Muscle layer of duodenum (tissue), 2 donors: Measurements from ENCODE around the gene LAMA2.

ENCODE experiments used
- H3K27ac ChIP-seq: one replicate; pipeline ENCODE4 v1.7.0; 2013; ENCODE audit warnings: mild to moderate bottlenecking, low read length
- H3K27me3 ChIP-seq: one replicate; pipeline ENCODE4 v1.7.0; 2013; ENCODE audit warnings: low read depth, mild to moderate bottlenecking, control low read depth, low read length
- H3K36me3 ChIP-seq, 2 donors: one replicate each; pipeline ENCODE4 v1.7.0; 2013; ENCODE audit warnings: low read length in 2 of 2, control low read depth in 1 of 2, mild to moderate bottlenecking in 1 of 2; ENCODE audit not compliant: insufficient read depth in 2 of 2, control insufficient read depth in 1 of 2
- H3K4me1 ChIP-seq, 2 donors: one replicate each; pipeline ENCODE4 v1.7.0; 2013; ENCODE audit warnings: low read length in 2 of 2, mild to moderate bottlenecking in 2 of 2, control low read depth in 1 of 2, moderate library complexity in 1 of 2; ENCODE audit not compliant: insufficient read depth in 2 of 2, control insufficient read depth in 1 of 2
- H3K4me3 ChIP-seq, 2 donors: one replicate each; pipeline ENCODE4 v1.7.0; 2013; ENCODE audit warnings: low read length in 2 of 2, low read depth in 1 of 2, mild to moderate bottlenecking in 1 of 2
- H3K9me3 ChIP-seq, 2 donors: one replicate each; pipeline ENCODE4 v1.7.0; 2013; ENCODE audit warnings: low read length in 2 of 2, control low read depth in 1 of 2, mild to moderate bottlenecking in 1 of 2; ENCODE audit not compliant: control insufficient read depth in 1 of 2
- donor health status: healthy.

LAMA2 gene

DNA sequence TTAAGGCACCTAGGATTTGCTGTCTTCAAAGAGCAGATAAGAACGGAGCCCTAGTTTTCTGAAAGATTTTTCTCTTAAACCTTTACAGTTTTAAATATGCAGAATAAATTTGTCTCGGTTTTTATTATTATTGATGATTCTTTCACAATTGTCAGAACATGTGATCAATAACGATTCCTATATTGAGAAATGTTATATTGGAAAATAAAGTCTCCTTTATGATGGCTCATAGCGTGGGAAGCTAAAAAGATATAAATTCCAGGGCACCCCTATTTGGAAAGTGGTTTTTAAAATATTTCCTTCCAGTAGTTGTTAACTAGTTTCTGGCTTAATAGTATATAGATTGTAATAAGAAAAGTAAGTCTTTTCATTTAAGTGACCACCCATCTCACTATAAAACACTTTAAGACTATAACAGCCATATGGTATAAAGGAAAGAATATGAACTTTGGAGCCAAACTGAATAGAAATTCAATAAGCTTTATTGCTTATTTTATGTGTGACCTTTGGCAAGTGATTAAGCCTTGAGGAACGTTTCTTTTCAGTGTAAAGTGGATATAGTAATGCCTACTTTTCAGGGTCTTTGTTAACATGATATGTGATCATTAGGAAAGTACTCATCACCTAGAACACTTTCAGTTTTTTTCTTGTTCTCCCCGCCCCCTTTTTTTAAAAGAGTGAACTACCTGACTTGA is 369.6 kb downstream of the LAMA2 start:
- Histone ChIP-seq H3K9me3 (no peaks in the 10 kb centered on the region), H3K4me1 (no peaks in the 10 kb centered on the region), H3K27me3 (no peaks in the 10 kb centered on the region), H3K36me3 (no peaks in the 10 kb centered on the region), H3K27ac (no peak overlapping the region), H3K4me3 (no peak overlapping the region)

DNA sequence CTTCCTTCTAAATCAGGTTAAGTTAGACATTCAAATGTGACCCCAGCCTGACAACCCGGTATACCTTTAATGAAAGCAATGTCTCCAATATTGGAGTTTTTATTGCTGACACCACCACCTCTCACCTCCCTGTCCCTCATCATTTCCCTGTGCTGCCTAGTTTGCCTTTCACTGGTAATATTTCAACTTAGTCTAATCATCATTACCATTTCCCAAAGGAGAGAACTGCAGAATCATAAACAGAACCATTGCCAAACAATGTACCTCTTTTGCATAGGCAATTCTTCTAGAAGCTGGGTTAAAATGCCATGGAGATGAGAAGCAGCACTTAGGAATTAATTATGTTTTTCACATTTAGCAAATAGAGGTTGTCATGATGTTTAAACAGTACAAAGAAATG is 370.3 kb downstream of the LAMA2 start:
- H3K36me3 ChIP-seq = no peaks in the 10 kb centered on the region
- no peak overlapping the region for H3K27ac ChIP-seq
- H3K4me1 ChIP-seq = no peaks in the 10 kb centered on the region
- no peaks in the 10 kb centered on the region for H3K27me3 ChIP-seq
- H3K9me3 ChIP-seq = no peaks in the 10 kb centered on the region
- H3K4me3 ChIP-seq = no peak overlapping the region

DNA sequence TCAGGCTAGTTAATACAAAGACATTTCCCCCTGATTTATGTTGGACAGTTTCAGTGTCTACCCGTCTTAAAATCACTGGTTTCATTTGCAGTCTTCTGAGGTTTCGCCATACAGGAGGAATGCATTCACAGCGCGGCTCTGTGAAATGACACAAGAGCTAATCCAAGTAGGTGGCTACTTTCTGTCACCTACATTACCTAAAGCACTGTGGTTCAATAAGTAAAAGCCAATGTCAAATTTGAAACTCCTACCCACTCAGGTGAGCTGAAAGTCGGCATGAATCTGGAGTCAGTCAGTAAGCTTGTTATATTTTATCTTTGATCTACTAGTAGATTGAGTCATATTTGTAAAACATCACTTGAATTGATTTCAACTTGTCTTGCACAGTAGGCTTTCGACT is 370.8 kb downstream of the LAMA2 start:
- no peak overlapping the region for H3K4me3 ChIP-seq

GRCh38 chr6:129257196-129257595 is 374.3 kb downstream of the LAMA2 start:
- Histone ChIP-seq H3K27me3 (no peaks in the 10 kb centered on the region), H3K4me1 (no peaks in the 10 kb centered on the region), H3K9me3 (no peaks in the 10 kb centered on the region), H3K27ac (no peak overlapping the region), H3K4me3 (no peak overlapping the region), H3K36me3 (no peaks in the 10 kb centered on the region)

More for the DNA sequence above, 370.8 kb downstream of the LAMA2 start:
- H3K36me3 ChIP-seq = no peaks in the 10 kb centered on the region
- H3K27me3 ChIP-seq = no peaks in the 10 kb centered on the region
- H3K27ac ChIP-seq = no peak overlapping the region
- H3K9me3 ChIP-seq = no peaks in the 10 kb centered on the region
- no peaks in the 10 kb centered on the region for H3K4me1 ChIP-seq

GRCh38 chr6:129262661-129263060 is 379.7 kb downstream of the LAMA2 start:
- no peaks in the 10 kb centered on the region for H3K36me3 ChIP-seq
- H3K4me1 ChIP-seq = no peaks in the 10 kb centered on the region
- no peak overlapping the region for H3K27ac ChIP-seq
- no peaks in the 10 kb centered on the region for H3K9me3 ChIP-seq
- H3K4me3 ChIP-seq = no peak overlapping the region
- no peaks in the 10 kb centered on the region for H3K27me3 ChIP-seq

DNA sequence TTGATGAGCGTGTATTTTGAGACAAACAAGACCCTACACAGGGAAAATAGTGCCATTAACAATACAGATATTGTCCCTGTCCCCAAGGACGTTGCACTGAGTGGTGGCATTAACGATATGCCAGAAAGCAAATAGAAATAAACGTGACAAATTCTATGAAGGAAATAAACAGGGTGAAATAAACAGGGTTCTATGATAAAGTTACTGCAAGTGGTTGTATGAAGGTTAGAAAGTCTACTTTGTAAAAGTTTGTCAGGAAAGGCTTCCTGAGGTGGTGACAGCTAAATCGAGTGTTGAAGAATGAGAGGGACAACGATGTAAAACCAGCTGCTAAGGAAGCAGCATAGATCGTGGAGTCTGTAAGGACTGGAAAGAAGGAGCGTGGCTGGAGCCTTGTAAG is 380.2 kb downstream of the LAMA2 start:
- H3K4me1 ChIP-seq = no peaks in the 10 kb centered on the region
- H3K36me3 ChIP-seq = no peaks in the 10 kb centered on the region
- no peak overlapping the region for H3K27ac ChIP-seq
- H3K9me3 ChIP-seq = no peaks in the 10 kb centered on the region
- H3K4me3 ChIP-seq = no peak overlapping the region
- no peaks in the 10 kb centered on the region for H3K27me3 ChIP-seq

- Histone ChIP-seq H3K4me3 (no peak overlapping the region), H3K4me1 (no peaks in the 10 kb centered on the region), H3K27me3 (no peaks in the 10 kb centered on the region), H3K9me3 (no peaks in the 10 kb centered on the region), H3K27ac (no peak overlapping the region), H3K36me3 (no peaks in the 10 kb centered on the region)
These were observed 381.6 kb downstream of the LAMA2 start for GRCh38 chr6:129264480-129265045.

GRCh38 chr6:129267028-129267427 is 384.1 kb downstream of the LAMA2 start:
- Histone ChIP-seq H3K27ac (no peak overlapping the region), H3K4me3 (no peak overlapping the region), H3K27me3 (no peaks in the 10 kb centered on the region), H3K4me1 (no peaks in the 10 kb centered on the region), H3K36me3 (no peaks in the 10 kb centered on the region), H3K9me3 (no peaks in the 10 kb centered on the region)

DNA sequence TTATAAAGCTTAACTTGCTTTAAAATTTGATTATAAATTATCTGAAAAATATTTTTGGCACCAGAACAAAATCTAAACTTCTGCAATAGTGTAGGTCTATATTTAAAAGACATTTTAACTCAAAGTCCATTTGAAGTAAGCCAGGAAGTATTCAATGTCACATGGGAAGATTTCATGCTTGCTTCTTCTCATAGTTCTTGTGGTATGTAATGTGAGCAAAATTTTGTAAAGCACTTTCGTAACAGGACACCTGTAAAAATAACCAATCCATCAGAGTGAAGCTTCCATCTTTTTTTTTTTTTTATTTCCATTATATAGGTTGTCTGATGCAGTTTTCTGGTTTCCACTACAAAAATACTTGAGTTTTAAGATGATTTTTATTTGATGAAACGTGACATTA is 386.1 kb downstream of the LAMA2 start:
- no peaks in the 10 kb centered on the region for H3K27me3 ChIP-seq
- no peaks in the 10 kb centered on the region for H3K4me1 ChIP-seq
- H3K4me3 ChIP-seq = no peak overlapping the region
- no peak overlapping the region for H3K27ac ChIP-seq
- H3K36me3 ChIP-seq = no peaks in the 10 kb centered on the region
- no peaks in the 10 kb centered on the region for H3K9me3 ChIP-seq

GRCh38 chr6:129269891-129270290 is 387.0 kb downstream of the LAMA2 start:
- Histone ChIP-seq H3K36me3 (no peaks in the 10 kb centered on the region), H3K27ac (no peak overlapping the region), H3K9me3 (no peaks in the 10 kb centered on the region), H3K4me1 (no peaks in the 10 kb centered on the region), H3K4me3 (no peak overlapping the region), H3K27me3 (no peaks in the 10 kb centered on the region)

DNA sequence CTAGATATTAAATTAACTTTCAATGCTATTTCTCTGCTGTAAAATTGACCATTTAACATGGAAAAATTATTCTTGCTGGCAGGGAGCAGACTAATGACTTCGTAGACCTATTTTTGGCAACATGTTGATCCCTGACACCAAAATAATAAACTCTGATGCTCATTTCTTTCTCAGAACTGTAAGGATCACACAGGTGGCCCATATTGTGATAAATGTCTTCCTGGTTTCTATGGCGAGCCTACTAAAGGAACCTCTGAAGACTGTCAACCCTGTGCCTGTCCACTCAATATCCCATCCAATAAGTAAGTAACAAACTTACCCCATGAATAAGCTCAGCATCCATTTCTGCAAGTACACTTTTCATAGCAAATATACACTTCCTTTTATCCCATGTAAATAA is 387.5 kb downstream of the LAMA2 start:
- Histone ChIP-seq H3K27me3 (no peaks in the 10 kb centered on the region), H3K27ac (no peak overlapping the region), H3K36me3 (no peaks in the 10 kb centered on the region), H3K9me3 (no peaks in the 10 kb centered on the region), H3K4me3 (no peak overlapping the region), H3K4me1 (no peaks in the 10 kb centered on the region)

DNA sequence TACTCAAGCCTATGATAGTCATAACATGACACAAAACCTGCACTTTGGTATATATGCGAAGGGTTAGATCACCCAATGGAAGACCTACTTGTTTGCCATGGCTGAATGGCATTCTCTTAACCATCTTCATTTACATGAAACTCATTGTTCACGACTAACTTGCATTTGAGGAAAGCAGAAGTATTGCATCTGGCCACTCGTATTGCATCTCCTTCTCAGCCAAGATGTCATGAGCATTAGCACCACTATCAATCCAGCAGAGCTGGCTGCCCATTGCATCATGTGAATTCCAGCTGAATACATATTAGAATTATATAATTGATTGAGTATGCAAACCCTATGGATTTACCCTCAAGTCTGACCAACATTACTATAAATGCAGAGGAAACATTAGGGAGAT is 390.2 kb downstream of the LAMA2 start:
- H3K36me3 ChIP-seq = no peaks in the 10 kb centered on the region
- H3K4me1 ChIP-seq = no peaks in the 10 kb centered on the region
- no peak overlapping the region for H3K4me3 ChIP-seq
- no peaks in the 10 kb centered on the region for H3K9me3 ChIP-seq
- no peaks in the 10 kb centered on the region for H3K27me3 ChIP-seq
- no peak overlapping the region for H3K27ac ChIP-seq
